CD14-positive monocyte (primary cell): ENCODE results near the gene ARFGAP1. TPM values are rescaled to one million over a fixed set of nuclear protein-coding genes. Genes with fewer than 3 reads are reported as not detected.

Experiments
- DNase-seq, 3 donors: peaks; one replicate each; pipeline ENCODE4 v3.0.0-alpha.2; 2011 to 2022
- H2AFZ ChIP-seq: 2 replicates; pipeline ENCODE4 v1.6.0; 2012; ENCODE audit warnings: mild to moderate bottlenecking, low read depth, low read length, inconsistent platforms; ENCODE audit not compliant: insufficient read depth, poor library complexity, severe bottlenecking
- H3K27ac ChIP-seq, 2 donors: 1 replicate in 1 of 2; 2 replicates in 1 of 2; pipeline ENCODE4 v1.5.1; 2012 to 2013; ENCODE audit warnings: low read length in 2 of 2, control low read depth in 1 of 2, inconsistent platforms in 1 of 2, low read depth in 1 of 2, mild to moderate bottlenecking in 1 of 2
- H3K27me3 ChIP-seq, 2 donors: one replicate each; pipeline versions ENCODE4 v1.6.0 to v1.6.1; 2011 to 2013; ENCODE audit warnings: low read length in 2 of 2; ENCODE audit not compliant: control insufficient read depth in 2 of 2, insufficient read depth in 2 of 2
- H3K36me3 ChIP-seq, 2 donors: replicated peaks in 1 of 2; 1 replicate in 1 of 2; 2 replicates in 1 of 2; pipeline versions ENCODE4 v1.5.1 to v1.6.1; 2012 to 2013; ENCODE audit warnings: low read length in 2 of 2, control low read depth in 1 of 2, inconsistent platforms in 1 of 2, mild to moderate bottlenecking in 1 of 2; ENCODE audit not compliant: insufficient read depth in 2 of 2, control insufficient read depth in 1 of 2
- H3K4me1 ChIP-seq, 2 donors: 1 replicate in 1 of 2; 2 replicates in 1 of 2; pipeline versions ENCODE4 v1.5.1 to v1.6.1; 2012 to 2013; ENCODE audit warnings: low read length in 2 of 2, control low read depth in 1 of 2, inconsistent platforms in 1 of 2, mild to moderate bottlenecking in 1 of 2, moderate library complexity in 1 of 2; ENCODE audit not compliant: insufficient read depth in 2 of 2, control insufficient read depth in 1 of 2
- H3K4me2 ChIP-seq: replicated peaks from 2 replicates; pipeline ENCODE3; 2012; ENCODE audit warnings: low read length, moderate library complexity, mild to moderate bottlenecking; ENCODE audit not compliant: poor library complexity, severe bottlenecking; ENCODE audit errors: extremely low read depth
- H3K4me3 ChIP-seq, 3 experiments: fragments of 200-600 bp in 1 of 3; sonication (generic) in 1 of 3; replicated peaks in 1 of 3; 1 replicate in 2 of 3; 2 replicates in 1 of 3; pipeline ENCODE4 v1.5.1; 2011 to 2013; ENCODE audit warnings: low read length in 3 of 3, mild to moderate bottlenecking in 3 of 3, control low read depth in 2 of 3, low read depth in 2 of 3, inconsistent platforms in 1 of 3, moderate library complexity in 1 of 3
- H3K79me2 ChIP-seq: 2 replicates; pipeline ENCODE4 v1.6.0; 2012; ENCODE audit warnings: mild to moderate bottlenecking, control low read depth, inconsistent platforms, low read length, moderate library complexity; ENCODE audit not compliant: insufficient read depth
- H3K9ac ChIP-seq: 2 replicates; pipeline ENCODE4 v1.6.0; 2017; ENCODE audit warnings: low read length, mild to moderate bottlenecking; ENCODE audit not compliant: insufficient read depth, poor library complexity, severe bottlenecking
- H3K9me3 ChIP-seq, 2 donors: replicated peaks in 1 of 2; 1 replicate in 1 of 2; 2 replicates in 1 of 2; pipeline versions ENCODE4 v1.5.1 to v1.6.1; 2012 to 2013; ENCODE audit warnings: low read length in 2 of 2, control low read depth in 1 of 2; ENCODE audit not compliant: control insufficient read depth in 1 of 2, insufficient read depth in 1 of 2
- H4K20me1 ChIP-seq: 2 replicates; pipeline ENCODE4 v1.6.0; 2012; ENCODE audit warnings: mild to moderate bottlenecking, low read length, control low read depth, moderate library complexity; ENCODE audit not compliant: insufficient read depth
- H3K27ac Mint-ChIP-seq, 7 donors: one replicate each; pipeline ENCODE4 v1.8.0; 2020; ENCODE audit warnings: mild to moderate bottlenecking in 7 of 7, mixed read lengths in 7 of 7, moderate library complexity in 6 of 7, inconsistent platforms in 2 of 7
- H3K27me3 Mint-ChIP-seq, 3 donors: one replicate each; pipeline ENCODE4 v1.8.0; 2021 to 2022; ENCODE audit warnings: low read depth in 3 of 3, mild to moderate bottlenecking in 3 of 3, mixed read lengths in 3 of 3, moderate library complexity in 3 of 3, inconsistent platforms in 1 of 3
- H3K36me3 Mint-ChIP-seq, 2 donors: one replicate each; pipeline ENCODE4 v1.8.0; 2020; ENCODE audit warnings: mixed read lengths in 2 of 2, inconsistent platforms in 1 of 2, mild to moderate bottlenecking in 1 of 2
- H3K4me1 Mint-ChIP-seq: one replicate; pipeline ENCODE4 v1.8.0; 2020; ENCODE audit warnings: mild to moderate bottlenecking, mixed read lengths
- H3K4me3 Mint-ChIP-seq, 2 donors: one replicate each; pipeline ENCODE4 v1.8.0; 2020; ENCODE audit warnings: mild to moderate bottlenecking in 2 of 2, mixed read lengths in 2 of 2, moderate library complexity in 1 of 2
- H3K9me3 Mint-ChIP-seq, 7 donors: one replicate each; pipeline ENCODE4 v1.8.0; 2020 to 2022; ENCODE audit warnings: mixed read lengths in 7 of 7, mild to moderate bottlenecking in 6 of 7, moderate library complexity in 6 of 7, inconsistent platforms in 2 of 7
- whole genome bisulfite sequencing: methylation state at CpG from one replicate; pipeline ENCODE4 v1.1.5; 2013; ENCODE audit warnings: missing lambda C conversion rate; ENCODE audit not compliant: insufficient coverage; 5-methylcytosine and 5-hydroxymethylcytosine counted together
- intact Hi-C, 2 donors: fragments of 100-400 bp; cut with micrococcal nuclease; formaldehyde crosslinking; loops; one replicate each; pipeline versions ENCODE4 v1.15.0 to v1.15.1; 2023
- polyA plus RNA-seq, 3 donors: library from polyadenylated mRNA; depleted of rRNA in 1 of 3; unstranded in 2 of 3; stranded (reverse) in 1 of 3; fragments of 300-500 nt in 2 of 3; fragments of >200 nt in 1 of 3; fragmentation: Illumina TruSeq in 2 of 3; gene quantifications; 1 replicate in 2 of 3; 2 replicates in 1 of 3; pipeline ENCODE4 v1.2.3, GENCODE V29; 2012 to 2021
- TF ChIP-seq, protein P1 (sequence below): fragments of 200-600 bp; IDR thresholded peaks from one replicate; pipeline ENCODE4 v1.8.0; 2022; ENCODE audit warnings: antibody characterized with exemption, mild to moderate bottlenecking

ARFGAP1 gene
- polyA plus RNA-seq, 3 donors: 11.2 to 99.8 (median 14.1) TPM

GRCh38 chr20:63301671-63302070 lies 29.1 kb downstream of the ARFGAP1 start:
- intact Hi-C loops: no loop called here
- H3K9ac ChIP-seq: no peak overlapping the region
- no CpG with 5 or more reads among the region's 1 CpG for WGBS
- no peaks in the 10 kb centered on the region for H3K4me1 ChIP-seq
- no peaks in the 10 kb centered on the region for H4K20me1 ChIP-seq
- no peaks in the 10 kb centered on the region for H3K4me1 Mint-ChIP-seq
- H3K9me3 ChIP-seq: no peaks in the 10 kb centered on the region
- H3K79me2 ChIP-seq: no peaks in the 10 kb centered on the region
- no peaks in the 10 kb centered on the region for H3K36me3 Mint-ChIP-seq
- peaks cover 3 to 17% (median 10%) of the 10 kb centered on the region in 7 donors for H3K9me3 Mint-ChIP-seq
- DNase-seq: no peak
- H3K27ac Mint-ChIP-seq: no peak overlapping the region
- no peak overlapping the region for H2AFZ ChIP-seq
- H3K36me3 ChIP-seq: no peaks in the 10 kb centered on the region
- no peak overlapping the region for H3K27ac ChIP-seq
- peaks cover 4 to 13% (median 13%) of the 10 kb centered on the region in 3 donors for H3K27me3 Mint-ChIP-seq
- no peaks in the 10 kb centered on the region for H3K27me3 ChIP-seq
- H3K4me2 ChIP-seq: no peak overlapping the region
- TF ChIP-seq, protein P1, sequence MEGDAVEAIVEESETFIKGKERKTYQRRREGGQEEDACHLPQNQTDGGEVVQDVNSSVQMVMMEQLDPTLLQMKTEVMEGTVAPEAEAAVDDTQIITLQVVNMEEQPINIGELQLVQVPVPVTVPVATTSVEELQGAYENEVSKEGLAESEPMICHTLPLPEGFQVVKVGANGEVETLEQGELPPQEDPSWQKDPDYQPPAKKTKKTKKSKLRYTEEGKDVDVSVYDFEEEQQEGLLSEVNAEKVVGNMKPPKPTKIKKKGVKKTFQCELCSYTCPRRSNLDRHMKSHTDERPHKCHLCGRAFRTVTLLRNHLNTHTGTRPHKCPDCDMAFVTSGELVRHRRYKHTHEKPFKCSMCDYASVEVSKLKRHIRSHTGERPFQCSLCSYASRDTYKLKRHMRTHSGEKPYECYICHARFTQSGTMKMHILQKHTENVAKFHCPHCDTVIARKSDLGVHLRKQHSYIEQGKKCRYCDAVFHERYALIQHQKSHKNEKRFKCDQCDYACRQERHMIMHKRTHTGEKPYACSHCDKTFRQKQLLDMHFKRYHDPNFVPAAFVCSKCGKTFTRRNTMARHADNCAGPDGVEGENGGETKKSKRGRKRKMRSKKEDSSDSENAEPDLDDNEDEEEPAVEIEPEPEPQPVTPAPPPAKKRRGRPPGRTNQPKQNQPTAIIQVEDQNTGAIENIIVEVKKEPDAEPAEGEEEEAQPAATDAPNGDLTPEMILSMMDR: no peak
- H3K4me3 Mint-ChIP-seq: no peak overlapping the region
- no peak overlapping the region for H3K4me3 ChIP-seq

- H4K20me1 ChIP-seq: no peaks in the 10 kb centered on the region
- H3K4me1 ChIP-seq: no peaks in the 10 kb centered on the region
- H3K79me2 ChIP-seq: no peaks in the 10 kb centered on the region
- H3K27me3 ChIP-seq: no peaks in the 10 kb centered on the region
- H3K27ac ChIP-seq: no peak overlapping the region
- no peaks in the 10 kb centered on the region for H3K36me3 ChIP-seq
- WGBS: no CpG with 5 or more reads among the region's 5 CpGs
- Mint-ChIP-seq H3K27ac (no peak overlapping the region), H3K9me3 (peaks cover 3 to 17% (median 10%) of the 10 kb centered on the region in 7 donors), H3K27me3 (peaks cover 4 to 11% (median 9%) of the 10 kb centered on the region in 3 donors), H3K36me3 (no peaks in the 10 kb centered on the region), H3K4me3 (no peak overlapping the region), H3K4me1 (no peaks in the 10 kb centered on the region)
- no peak overlapping the region for H2AFZ ChIP-seq
- TF ChIP-seq, protein P1: no peak
- H3K9me3 ChIP-seq: no peaks in the 10 kb centered on the region
- intact Hi-C loops: no loop called here
- no peak overlapping the region for H3K4me2 ChIP-seq
- H3K9ac ChIP-seq: no peak overlapping the region
- H3K4me3 ChIP-seq: no peak overlapping the region
- no peak for DNase-seq
Measured at GRCh38 chr20:63303095-63303666, 30.6 kb downstream of the ARFGAP1 start.
